Measurements from ENCODE around the gene GALNT11.

- TF ChIP-seq CTCF (IDR thresholded peaks at IDR 0.05; ENCODE audit: low read length), result no peak
- no peak for TF ChIP-seq EZH2 (optimal IDR thresholded peaks at IDR 0.05; ENCODE audit: low read depth, low read length)
- TF ChIP-seq EZH2phosphoT487 (IDR thresholded peaks at IDR 0.05; ENCODE audit: low read length), result no peak
These were observed 10.8 kb upstream of the GALNT11 start for GRCh38 chr7:152014722-152015121.
